IMR-90 (cell line): ENCODE results near the gene L1CAM.

Source experiments
- CHD1 ChIP-seq: IDR thresholded peaks from 2 replicates; pipeline ENCODE4 v1.6.1; 2012; ENCODE audit warnings: low read depth, low read length, improper control_type of control experiment
- CTCF ChIP-seq: conservative IDR thresholded peaks from 2 replicates; pipeline ENCODE4 v1.5.1; 2012; ENCODE audit warnings: mild to moderate bottlenecking, low read depth, low read length, improper control_type of control experiment
- POLR2A ChIP-seq: IDR thresholded peaks from 2 replicates; pipeline ENCODE4 v1.6.1; 2012; ENCODE audit warnings: mild to moderate bottlenecking, low read depth, low read length
- RFX5 ChIP-seq: IDR thresholded peaks from 2 replicates; pipeline ENCODE4 v1.8.0; 2012; ENCODE audit warnings: low read depth, mild to moderate bottlenecking, low read length, moderate library complexity
- SMC3 ChIP-seq: fragments of 150-350 bp; IDR thresholded peaks from 2 replicates; pipeline ENCODE4 v1.6.1; 2016; ENCODE audit warnings: low read depth, mild to moderate bottlenecking, antibody characterized with exemption, low read length, moderate library complexity

- no peak for TF ChIP-seq RFX5
- TF ChIP-seq CTCF: no peak
- TF ChIP-seq POLR2A: no peak
- no peak for TF ChIP-seq SMC3
- TF ChIP-seq CHD1: no peak
Observed at GRCh38 chrX:153900831-153901752, 15.1 kb upstream of the L1CAM start.
